H9 (cell line): ENCODE data around the gene MAN1B1. TPM values are rescaled to one million over a fixed set of nuclear protein-coding genes. Genes with fewer than 3 reads are reported as not detected.
A peak's percentile ranks its signal among the peaks of the same experiment; 100 is the strongest.

Experiments used
- DNase-seq: peaks from one replicate; pipeline ENCODE4 v3.0.0-alpha.2; 2017
- H2AFZ ChIP-seq: one replicate; pipeline ENCODE4 v1.6.1; 2013; ENCODE audit warnings: mild to moderate bottlenecking, low read length, control low read depth, moderate library complexity
- H2AK5ac ChIP-seq: 2 replicates; pipeline ENCODE4 v1.6.1; 2013; ENCODE audit warnings: low read length, control low read depth, mixed read lengths; ENCODE audit not compliant: insufficient read length
- H2BK120ac ChIP-seq: one replicate; pipeline ENCODE4 v1.6.1; 2013; ENCODE audit warnings: low read depth, mild to moderate bottlenecking, low read length, control low read depth, inconsistent platforms; ENCODE audit not compliant: poor library complexity, severe bottlenecking
- H2BK12ac ChIP-seq: 2 replicates; pipeline ENCODE4 v1.6.1; 2013; ENCODE audit warnings: low read length, control low read depth, mixed read lengths, low read depth; ENCODE audit not compliant: insufficient read length
- H2BK15ac ChIP-seq: 2 replicates; pipeline ENCODE4 v1.6.1; 2013; ENCODE audit warnings: low read depth, low read length, control low read depth
- H2BK20ac ChIP-seq: one replicate; pipeline ENCODE4 v1.6.1; 2013; ENCODE audit warnings: low read depth, mild to moderate bottlenecking, low read length, control low read depth, inconsistent platforms; ENCODE audit not compliant: poor library complexity, severe bottlenecking
- H2BK5ac ChIP-seq: 2 replicates; pipeline ENCODE4 v1.6.1; 2013; ENCODE audit warnings: low read length, control low read depth, mixed read lengths; ENCODE audit not compliant: insufficient read length
- H3K14ac ChIP-seq: 2 replicates; pipeline ENCODE4 v1.6.1; 2013; ENCODE audit warnings: low read length, control low read depth; ENCODE audit not compliant: insufficient read depth
- H3K18ac ChIP-seq: 2 replicates; pipeline ENCODE4 v1.6.1; 2013; ENCODE audit warnings: low read depth, mild to moderate bottlenecking, mixed read lengths, low read length, control low read depth; ENCODE audit not compliant: insufficient read length
- H3K23ac ChIP-seq: 2 replicates; pipeline ENCODE4 v1.6.1; 2013; ENCODE audit warnings: low read length, control low read depth, mixed read lengths, low read depth; ENCODE audit not compliant: insufficient read length
- H3K23me2 ChIP-seq: 2 replicates; pipeline ENCODE4 v1.6.1; 2013; ENCODE audit warnings: low read depth, mild to moderate bottlenecking, mixed read lengths, low read length, control low read depth; ENCODE audit not compliant: insufficient read length, poor library complexity, severe bottlenecking
- H3K27ac ChIP-seq: 2 replicates; pipeline ENCODE4 v1.5.1; 2013; ENCODE audit warnings: low read length, control low read depth, mixed read lengths, low read depth; ENCODE audit not compliant: insufficient read length
- H3K27me3 ChIP-seq: 2 replicates; pipeline ENCODE4 v1.6.1; 2013; ENCODE audit warnings: low read length, control low read depth, inconsistent platforms; ENCODE audit not compliant: insufficient read depth
- H3K4ac ChIP-seq: 2 replicates; pipeline ENCODE4 v1.6.1; 2013; ENCODE audit warnings: low read depth, mild to moderate bottlenecking, control low read depth, inconsistent platforms, low read length, moderate library complexity
- H3K4me1 ChIP-seq: 2 replicates; pipeline ENCODE4 v1.6.1; 2013; ENCODE audit warnings: low read length, control low read depth, inconsistent platforms; ENCODE audit not compliant: insufficient read depth
- H3K4me2 ChIP-seq: 2 replicates; pipeline ENCODE4 v1.6.1; 2013; ENCODE audit warnings: low read length, control low read depth, mixed read lengths; ENCODE audit not compliant: insufficient read length, insufficient read depth
- H3K56ac ChIP-seq: 2 replicates; pipeline ENCODE4 v1.6.1; 2013; ENCODE audit warnings: low read depth, mild to moderate bottlenecking, mixed read lengths, low read length, control low read depth; ENCODE audit not compliant: insufficient read length
- H3K79me1 ChIP-seq: 2 replicates; pipeline ENCODE4 v1.6.1; 2013; ENCODE audit warnings: low read depth, mild to moderate bottlenecking, moderate library complexity, low read length, control low read depth, inconsistent platforms; ENCODE audit not compliant: insufficient read depth, poor library complexity, severe bottlenecking
- H3K79me2 ChIP-seq: 2 replicates; pipeline ENCODE4 v1.6.1; 2013; ENCODE audit warnings: low read length, control low read depth, inconsistent platforms; ENCODE audit not compliant: insufficient read depth
- H3K9ac ChIP-seq: 2 replicates; pipeline ENCODE4 v1.6.1; 2013; ENCODE audit warnings: low read length, control low read depth, mixed read lengths; ENCODE audit not compliant: insufficient read length; ENCODE audit errors: extremely low read depth
- H3K9me3 ChIP-seq: one replicate; pipeline ENCODE4 v1.6.1; 2013; ENCODE audit warnings: low read depth, low read length, inconsistent platforms; ENCODE audit not compliant: control insufficient read depth
- H3T11ph ChIP-seq: one replicate; pipeline ENCODE4 v1.6.1; 2013; ENCODE audit warnings: mild to moderate bottlenecking, low read length, control low read depth, inconsistent platforms
- H4K20me1 ChIP-seq: one replicate; pipeline ENCODE4 v1.6.1; 2013; ENCODE audit not compliant: control insufficient read depth, insufficient read length, insufficient read depth
- H4K5ac ChIP-seq: 2 replicates; pipeline ENCODE4 v1.6.1; 2013; ENCODE audit warnings: low read depth, mild to moderate bottlenecking, mixed read lengths, low read length, control low read depth; ENCODE audit not compliant: insufficient read length
- H4K8ac ChIP-seq: replicated peaks from 2 replicates; pipeline ENCODE4 v1.6.1; 2013; ENCODE audit warnings: low read length, control low read depth, mixed read lengths, low read depth; ENCODE audit not compliant: insufficient read length
- H4K91ac ChIP-seq: 2 replicates; pipeline ENCODE4 v1.6.1; 2013; ENCODE audit warnings: low read depth, mild to moderate bottlenecking, moderate library complexity, mixed read lengths, low read length, control low read depth; ENCODE audit not compliant: insufficient read length
- H3K27ac Mint-ChIP-seq, 3 experiments: 2 replicates in 2 of 3; 3 replicates in 1 of 3; pipeline ENCODE4 v1.8.0; 2020 to 2021; ENCODE audit warnings: mixed read lengths in 3 of 3, mild to moderate bottlenecking in 1 of 3, moderate library complexity in 1 of 3
- H3K27me3 Mint-ChIP-seq: 2 replicates; pipeline ENCODE4 v1.8.0; 2021; ENCODE audit warnings: low read depth, mild to moderate bottlenecking, moderate library complexity, mixed read lengths
- H3K36me3 Mint-ChIP-seq, 3 experiments: 2 replicates in 2 of 3; 3 replicates in 1 of 3; pipeline ENCODE4 v1.8.0; 2020 to 2021; ENCODE audit warnings: low read depth in 3 of 3, mixed read lengths in 3 of 3; ENCODE audit not compliant: insufficient read depth in 1 of 3
- H3K4me1 Mint-ChIP-seq, 2 experiments: 2 replicates each; pipeline ENCODE4 v1.8.0; 2020; ENCODE audit warnings: mixed read lengths in 2 of 2
- H3K4me3 Mint-ChIP-seq, 2 experiments: 2 replicates in 1 of 2; 3 replicates in 1 of 2; pipeline ENCODE4 v1.8.0; 2020 to 2021; ENCODE audit warnings: mild to moderate bottlenecking in 2 of 2, mixed read lengths in 2 of 2, moderate library complexity in 1 of 2
- H3K9me3 Mint-ChIP-seq, 2 experiments: 2 replicates in 1 of 2; 3 replicates in 1 of 2; pipeline ENCODE4 v1.8.0; 2020; ENCODE audit warnings: mild to moderate bottlenecking in 2 of 2, mixed read lengths in 2 of 2, moderate library complexity in 1 of 2
- CTCF ChIP-seq: fragments of 200-600 bp; sonication (generic); conservative IDR thresholded peaks from 3 replicates; pipeline ENCODE4 v1.8.0; 2021; ENCODE audit warnings: antibody characterized with exemption, mild to moderate bottlenecking
- WGBS: extraction: QIAGEN DNeasy Blood & Tissue Kit; methylation state at CpG from one replicate; pipeline ENCODE4 v1.1.7; 2013; ENCODE audit warnings: missing lambda C conversion rate, low lambda C conversion rate, mixed read lengths; ENCODE audit not compliant: insufficient read length; ENCODE audit errors: extremely low coverage; 5-methylcytosine and 5-hydroxymethylcytosine counted together
- total RNA-seq: library from RNA; stranded (reverse); gene quantifications from 2 replicates; pipeline ENCODE4 v1.2.1, GENCODE V29; 2021

Gene MAN1B1
- total RNA-seq, 1 experiment from 2014 or later = 34.9 TPM

- Histone ChIP-seq H3K4ac (no peak overlapping the region), H3K27me3 (peaks cover 4% of the 10 kb centered on the region; the same call in 1 of the 2 replicates), H3K79me1 (no peaks in the 10 kb centered on the region), H3K23ac (no peak overlapping the region), H4K20me1 (no peaks in the 10 kb centered on the region), H3K79me2 (no peaks in the 10 kb centered on the region), H3K14ac (no peak overlapping the region), H2BK5ac (no peak overlapping the region), H4K91ac (no peak overlapping the region), H3K9me3 (no peaks in the 10 kb centered on the region), H2BK15ac (no peak overlapping the region), H3K18ac (no peak overlapping the region), H2BK20ac (no peak overlapping the region), H2BK120ac (no peak overlapping the region), H2AFZ (no peak overlapping the region), H2BK12ac (no peak overlapping the region), H3K27ac (no peak overlapping the region), H3K23me2 (peaks cover 6% of the 10 kb centered on the region), H3T11ph (no peak overlapping the region), H3K4me2 (peak overlapping the region; percentile 2), H3K4me1 (no peaks in the 10 kb centered on the region), H3K9ac (no peak overlapping the region), H2AK5ac (no peak overlapping the region), H4K8ac (no peak overlapping the region), H4K5ac (no peak overlapping the region), H3K56ac (no peak overlapping the region)
- Mint-ChIP-seq H3K9me3 (no peaks in the 10 kb centered on the region), H3K27me3 (peaks cover 70% of the 10 kb centered on the region), H3K4me1 (peaks cover 2 to 11% of the 10 kb centered on the region in 2 experiments), H3K27ac (no peak overlapping the region), H3K4me3 (peak overlapping the region in 1 of 2 experiments; percentile 40; a peak in 1 of 5 replicates), H3K36me3 (no peaks in the 10 kb centered on the region)
- TF ChIP-seq CTCF = no peak
- DNase-seq = peak; percentile 49
- no CpG with 5 or more reads among the region's 71 CpGs for WGBS
Measured at GRCh38 chr9:137052998-137053943, 33.5 kb upstream of the MAN1B1 start.
